DOHH2 (cell line): ENCODE measurements around the gene GDPGP1.

ENCODE experiments used
- EZH2phosphoT487 ChIP-seq: fragments of 200-600 bp; sonication (generic); IDR thresholded peaks from 2 replicates; pipeline ENCODE4 v1.6.1; 2017; ENCODE audit warnings: borderline replicate concordance, mild to moderate bottlenecking, antibody characterized with exemption, low read length, moderate library complexity, mixed read lengths
- TF ChIP-seq, protein P1 (sequence below): fragments of 200-600 bp; sonication (generic); IDR thresholded peaks from one replicate; pipeline ENCODE4 v1.5.1; 2014; ENCODE audit warnings: antibody characterized with exemption, mild to moderate bottlenecking, low read depth, low read length; ENCODE audit not compliant: poor library complexity, severe bottlenecking

DNA sequence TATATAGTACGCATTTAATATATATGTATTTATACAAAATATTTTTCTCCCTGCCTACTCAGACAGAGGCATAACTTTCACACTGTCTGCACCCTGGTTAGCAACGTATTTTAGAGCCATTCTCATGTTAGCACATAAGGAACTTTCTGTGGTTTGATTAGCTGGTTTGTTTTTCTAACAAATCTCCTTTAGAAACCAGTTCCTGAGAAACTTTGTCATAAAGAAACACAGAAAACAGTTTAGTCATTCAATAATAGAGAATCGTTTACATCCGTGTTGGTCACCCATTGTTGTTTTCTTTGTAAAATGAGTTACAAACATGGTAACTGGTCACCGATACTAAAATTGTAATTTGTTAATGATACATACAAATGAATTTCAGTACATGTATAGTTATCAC lies 25.5 kb downstream of the GDPGP1 start:
- TF ChIP-seq, protein P1, sequence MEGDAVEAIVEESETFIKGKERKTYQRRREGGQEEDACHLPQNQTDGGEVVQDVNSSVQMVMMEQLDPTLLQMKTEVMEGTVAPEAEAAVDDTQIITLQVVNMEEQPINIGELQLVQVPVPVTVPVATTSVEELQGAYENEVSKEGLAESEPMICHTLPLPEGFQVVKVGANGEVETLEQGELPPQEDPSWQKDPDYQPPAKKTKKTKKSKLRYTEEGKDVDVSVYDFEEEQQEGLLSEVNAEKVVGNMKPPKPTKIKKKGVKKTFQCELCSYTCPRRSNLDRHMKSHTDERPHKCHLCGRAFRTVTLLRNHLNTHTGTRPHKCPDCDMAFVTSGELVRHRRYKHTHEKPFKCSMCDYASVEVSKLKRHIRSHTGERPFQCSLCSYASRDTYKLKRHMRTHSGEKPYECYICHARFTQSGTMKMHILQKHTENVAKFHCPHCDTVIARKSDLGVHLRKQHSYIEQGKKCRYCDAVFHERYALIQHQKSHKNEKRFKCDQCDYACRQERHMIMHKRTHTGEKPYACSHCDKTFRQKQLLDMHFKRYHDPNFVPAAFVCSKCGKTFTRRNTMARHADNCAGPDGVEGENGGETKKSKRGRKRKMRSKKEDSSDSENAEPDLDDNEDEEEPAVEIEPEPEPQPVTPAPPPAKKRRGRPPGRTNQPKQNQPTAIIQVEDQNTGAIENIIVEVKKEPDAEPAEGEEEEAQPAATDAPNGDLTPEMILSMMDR, result no peak
- no peak for TF ChIP-seq EZH2phosphoT487
